Inflammatory macrophage treated with lipopolysaccharide for 1 hour (primary cell): ENCODE measurements around the gene PKP4.
"Not testable (repeated sequence)": the region's sequence is repeated elsewhere in the genome, so short reads cannot be mapped to it uniquely, and the experiment has no call there.

Experiments used
- DNase-seq, 2 donors: peaks; one replicate each; pipeline ENCODE4 v3.0.0-alpha.2; 2020 to 2022

Gene PKP4, protein sequence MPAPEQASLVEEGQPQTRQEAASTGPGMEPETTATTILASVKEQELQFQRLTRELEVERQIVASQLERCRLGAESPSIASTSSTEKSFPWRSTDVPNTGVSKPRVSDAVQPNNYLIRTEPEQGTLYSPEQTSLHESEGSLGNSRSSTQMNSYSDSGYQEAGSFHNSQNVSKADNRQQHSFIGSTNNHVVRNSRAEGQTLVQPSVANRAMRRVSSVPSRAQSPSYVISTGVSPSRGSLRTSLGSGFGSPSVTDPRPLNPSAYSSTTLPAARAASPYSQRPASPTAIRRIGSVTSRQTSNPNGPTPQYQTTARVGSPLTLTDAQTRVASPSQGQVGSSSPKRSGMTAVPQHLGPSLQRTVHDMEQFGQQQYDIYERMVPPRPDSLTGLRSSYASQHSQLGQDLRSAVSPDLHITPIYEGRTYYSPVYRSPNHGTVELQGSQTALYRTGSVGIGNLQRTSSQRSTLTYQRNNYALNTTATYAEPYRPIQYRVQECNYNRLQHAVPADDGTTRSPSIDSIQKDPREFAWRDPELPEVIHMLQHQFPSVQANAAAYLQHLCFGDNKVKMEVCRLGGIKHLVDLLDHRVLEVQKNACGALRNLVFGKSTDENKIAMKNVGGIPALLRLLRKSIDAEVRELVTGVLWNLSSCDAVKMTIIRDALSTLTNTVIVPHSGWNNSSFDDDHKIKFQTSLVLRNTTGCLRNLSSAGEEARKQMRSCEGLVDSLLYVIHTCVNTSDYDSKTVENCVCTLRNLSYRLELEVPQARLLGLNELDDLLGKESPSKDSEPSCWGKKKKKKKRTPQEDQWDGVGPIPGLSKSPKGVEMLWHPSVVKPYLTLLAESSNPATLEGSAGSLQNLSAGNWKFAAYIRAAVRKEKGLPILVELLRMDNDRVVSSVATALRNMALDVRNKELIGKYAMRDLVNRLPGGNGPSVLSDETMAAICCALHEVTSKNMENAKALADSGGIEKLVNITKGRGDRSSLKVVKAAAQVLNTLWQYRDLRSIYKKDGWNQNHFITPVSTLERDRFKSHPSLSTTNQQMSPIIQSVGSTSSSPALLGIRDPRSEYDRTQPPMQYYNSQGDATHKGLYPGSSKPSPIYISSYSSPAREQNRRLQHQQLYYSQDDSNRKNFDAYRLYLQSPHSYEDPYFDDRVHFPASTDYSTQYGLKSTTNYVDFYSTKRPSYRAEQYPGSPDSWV

DNA sequence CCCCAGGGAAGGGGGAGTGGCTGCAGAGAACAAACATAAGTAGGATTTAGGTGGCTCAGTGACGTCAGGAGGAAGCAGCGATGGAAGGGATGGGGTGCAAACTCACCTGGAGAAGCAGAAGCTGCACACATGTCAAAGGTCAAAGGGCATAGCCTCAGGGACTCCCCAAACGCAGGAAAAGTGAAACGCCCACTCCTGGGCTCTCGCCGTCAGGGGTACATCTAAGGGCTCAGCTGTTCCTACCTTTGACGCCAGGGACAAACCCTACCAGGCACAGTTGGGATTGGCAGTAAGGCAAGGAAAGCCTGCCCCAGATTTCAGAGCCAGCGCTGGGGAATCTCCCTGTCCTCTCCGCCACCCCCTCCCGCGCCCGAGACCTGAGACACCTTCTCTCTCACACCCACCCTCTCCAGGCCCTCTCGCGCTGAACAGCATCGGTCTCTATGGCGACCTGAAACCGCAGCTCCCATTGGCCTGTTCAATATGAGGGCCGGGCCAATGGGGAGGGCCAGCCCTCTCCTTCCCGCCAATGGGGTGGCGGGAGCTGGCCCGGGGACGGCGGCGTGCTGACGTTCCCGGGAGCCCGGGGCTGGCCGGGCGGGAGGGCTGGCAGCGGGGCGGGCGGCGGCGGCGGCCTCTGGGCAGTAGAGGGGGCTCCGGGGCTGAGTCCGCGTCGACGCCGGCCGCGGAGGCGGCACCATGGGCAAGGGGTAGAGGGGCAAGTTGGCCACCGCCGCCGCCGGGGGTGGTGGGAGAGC, at the start of gene PKP4, which contains the start of gene CCDC148:
Gene PKP4, plus strand, starts transcription at position 644 of the 758 bp plus-strand sequence. CDS start 76,233 bp downstream, outside the sequence.
Gene CCDC148, minus strand, starts transcription at position 445 of the 758 bp plus-strand sequence. Its CDS starts 314 bp downstream, at position 131.
- peak; percentile 85 to 87 for DNase-seq

DNA sequence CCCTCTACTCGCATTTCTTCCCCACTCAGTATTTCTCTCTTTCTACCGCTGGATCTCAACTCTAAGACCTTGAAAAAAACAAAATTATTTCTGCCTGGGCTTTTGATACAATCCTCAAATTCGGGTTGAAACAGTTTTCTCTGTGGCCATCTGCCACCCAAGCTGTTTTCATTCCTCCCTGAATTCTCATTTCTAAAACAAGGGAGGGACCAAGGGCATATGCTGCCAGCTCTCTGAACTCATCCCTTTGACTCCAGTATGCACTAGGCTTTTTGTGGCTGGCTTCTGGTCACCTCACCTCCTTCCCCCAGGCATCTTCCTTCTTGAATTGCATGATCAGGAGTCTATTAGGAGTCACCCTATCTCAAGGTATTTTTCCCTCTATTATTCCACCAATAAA, 49.7 kb upstream of the PKP4 start:
- no peak for DNase-seq

- no peak for DNase-seq
These were observed 46.6 kb upstream of the PKP4 start for GRCh38 chr2:158410132-158410531.

DNA sequence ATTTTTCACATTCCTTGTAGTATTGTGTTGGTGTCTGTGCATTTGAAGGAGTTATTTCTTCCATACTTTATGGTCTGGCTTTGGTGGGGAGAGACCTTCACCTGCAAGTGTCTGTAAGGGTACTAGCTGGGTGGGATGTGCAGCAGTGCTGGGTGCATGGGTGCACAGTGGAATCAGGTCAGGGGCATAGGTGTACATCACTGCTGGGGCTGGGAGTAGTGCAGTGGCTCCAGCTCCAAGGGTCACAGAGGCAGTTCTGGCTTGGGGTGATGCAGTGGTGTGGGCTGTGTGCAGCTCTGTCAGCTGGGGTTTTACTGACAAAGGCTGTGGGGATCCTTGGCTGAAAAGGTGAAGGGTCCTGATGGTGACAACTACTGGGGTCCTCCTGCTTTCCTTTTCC, 45.0 kb upstream of the PKP4 start:
- no peak for DNase-seq

DNA sequence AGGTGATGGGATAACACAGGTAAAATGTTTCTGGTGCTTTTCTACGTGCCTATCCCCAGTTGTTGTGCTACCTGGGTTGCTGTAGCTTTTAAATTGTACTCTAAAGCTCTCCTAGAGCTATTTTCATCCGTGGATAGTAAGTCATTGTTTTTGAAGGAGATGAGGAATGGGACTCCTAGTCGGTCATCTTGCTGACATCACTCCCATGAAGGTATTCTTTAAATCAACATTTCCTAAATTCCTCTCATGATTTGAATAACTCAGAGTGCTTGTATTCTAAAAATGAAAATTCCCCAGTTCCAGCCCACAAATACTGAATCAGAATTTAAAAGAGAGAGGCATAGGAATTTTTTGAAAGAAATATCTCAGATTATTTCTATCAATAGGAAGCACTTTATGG, 44.5 kb upstream of the PKP4 start:
- no peak for DNase-seq

- no peak for DNase-seq
These were observed 43.2 kb upstream of the PKP4 start for GRCh38 chr2:158413581-158413980.

DNA sequence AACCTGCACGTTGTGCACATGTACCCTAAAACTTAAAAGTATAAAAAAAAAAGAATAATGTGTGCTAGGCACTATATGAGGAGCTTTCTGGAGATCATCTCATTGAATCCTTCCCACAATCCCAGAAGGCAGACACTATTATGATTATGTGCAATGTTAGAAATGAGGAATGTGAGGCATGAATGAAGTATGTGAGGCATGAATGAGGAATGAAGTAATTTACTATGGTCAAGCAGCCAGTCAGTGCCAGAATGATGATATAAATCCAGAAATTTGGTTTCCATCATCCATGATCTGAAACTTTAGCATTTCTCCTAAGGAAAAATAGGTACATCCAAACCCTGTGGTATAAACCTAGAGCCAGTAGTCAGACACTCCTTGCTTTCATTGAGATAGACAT, 42.2 kb upstream of the PKP4 start:
- no peak for DNase-seq

DNA sequence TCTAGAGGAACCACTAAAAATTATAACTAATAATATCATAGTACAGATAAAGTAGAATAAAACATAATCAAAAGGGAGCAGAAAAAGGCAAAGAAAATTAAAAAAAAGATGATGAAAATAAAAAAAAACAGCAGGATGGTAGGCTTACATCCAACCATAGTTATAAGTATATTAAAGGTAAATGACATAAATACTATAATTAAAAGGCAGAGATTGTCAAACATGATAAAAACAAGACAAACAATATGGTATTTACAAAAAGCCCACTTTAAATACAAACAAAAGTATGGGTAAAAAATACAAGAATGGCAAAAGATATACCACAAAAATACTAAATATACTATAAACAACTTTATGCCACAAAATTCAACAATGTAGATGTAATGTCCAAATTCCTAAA, 24.6 kb upstream of the PKP4 start:
- DNase-seq = no peak

- not testable (repeated sequence) for DNase-seq
These were observed 23.0 kb upstream of the PKP4 start for GRCh38 chr2:158433716-158434115.

DNA sequence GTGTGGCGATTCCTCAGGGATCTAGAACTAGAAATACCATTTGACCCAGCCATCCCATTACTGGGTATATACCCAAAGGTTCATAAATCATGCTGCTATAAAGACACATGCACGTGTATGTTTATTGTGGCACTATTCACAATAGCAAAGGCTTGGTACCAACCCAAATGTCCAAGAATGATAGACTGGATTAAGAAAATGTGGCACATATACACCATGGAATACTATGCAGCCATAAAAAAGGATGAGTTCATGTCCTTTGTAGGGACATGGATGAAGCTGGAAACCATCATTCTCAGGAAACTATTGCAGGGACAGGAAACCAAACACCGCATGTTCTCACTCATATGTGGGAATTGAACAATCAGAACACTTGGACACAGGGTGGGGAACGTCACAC, 17.7 kb upstream of the PKP4 start:
- not testable (repeated sequence) for DNase-seq

- no peak for DNase-seq
These were observed 13.1 kb upstream of the PKP4 start for GRCh38 chr2:158443606-158444005.

DNA sequence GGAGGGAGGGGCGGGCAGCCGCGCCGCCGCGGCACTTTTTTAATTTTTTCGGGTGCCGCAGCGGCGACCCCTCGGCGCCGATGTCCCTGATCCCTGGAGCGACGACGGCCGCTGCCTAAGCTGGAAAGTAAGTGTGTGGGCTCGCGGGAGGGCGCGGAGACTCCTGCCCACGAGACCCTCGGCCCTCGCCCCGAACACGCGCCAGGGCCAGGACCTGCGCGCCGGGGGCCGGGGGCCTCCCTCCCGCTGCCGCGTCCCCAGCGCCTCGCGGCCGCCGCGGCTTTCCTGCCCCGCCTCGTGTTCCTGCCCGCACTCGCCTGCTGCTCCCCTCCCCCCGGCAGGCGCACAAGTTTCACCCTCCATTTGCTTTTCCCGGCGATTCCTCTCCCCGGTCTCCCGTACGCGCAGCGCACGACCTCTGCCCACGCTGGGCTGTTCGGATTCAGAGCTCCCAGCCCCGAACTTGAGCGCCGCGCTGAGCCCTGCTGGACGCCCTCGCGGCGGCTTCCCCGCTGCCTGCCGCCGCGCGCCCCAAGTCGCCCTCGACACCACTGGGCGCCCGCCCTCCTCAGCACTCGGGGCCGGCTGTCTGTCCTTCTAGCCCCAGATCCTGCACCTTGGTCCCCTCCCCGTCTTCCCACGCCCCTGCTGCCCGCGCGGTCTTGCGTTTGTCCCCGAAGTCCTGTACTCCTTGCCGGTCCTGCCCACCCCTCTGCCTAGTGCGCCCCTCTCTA, 507 bp downstream of the PKP4 start:
- DNase-seq = peak; percentile 48 to 57

DNA sequence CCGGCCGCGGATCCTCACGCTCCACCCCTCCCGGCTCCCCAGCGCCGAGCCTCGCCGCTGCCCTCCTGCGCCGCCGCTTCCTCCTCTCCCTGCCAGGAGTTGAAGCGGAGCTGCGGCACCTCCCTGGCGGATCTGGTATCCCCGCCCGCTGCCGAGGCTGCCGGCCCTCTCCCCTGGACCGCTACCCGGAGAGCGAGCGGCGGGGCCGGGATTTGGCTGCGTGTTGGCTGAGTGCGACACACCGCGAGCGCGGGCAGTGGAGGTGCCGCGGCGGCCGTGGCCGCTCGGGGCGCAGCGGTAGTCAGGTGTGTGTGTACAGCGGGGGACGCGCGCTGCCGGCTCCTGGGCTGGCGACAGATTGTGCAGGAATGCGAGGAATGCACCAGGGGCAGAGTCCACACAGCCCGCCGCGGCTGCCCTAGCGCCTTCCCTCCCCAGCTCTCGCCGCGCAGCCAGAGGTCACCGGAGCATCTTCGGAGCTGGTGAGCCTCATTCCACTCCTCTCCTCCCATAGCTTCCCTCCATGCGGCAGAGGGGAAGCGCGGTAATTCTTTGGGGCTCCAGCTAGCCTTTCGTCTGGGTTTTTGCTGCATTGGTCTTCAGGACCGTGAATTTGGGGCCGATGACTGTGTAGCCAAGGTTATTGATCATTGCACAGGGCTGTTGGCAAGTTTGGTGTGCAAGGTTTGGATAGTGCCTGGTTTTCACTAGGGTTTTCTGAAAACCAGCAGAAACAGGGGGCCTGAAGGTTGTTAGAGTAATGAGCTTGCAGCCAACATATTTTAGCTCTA, 1.3 kb downstream of the PKP4 start:
- peak; percentile 5 to 35 for DNase-seq

GRCh38 chr2:158458617-158458920, 1.8 kb downstream of the PKP4 start:
- DNase-seq = no peak

DNA sequence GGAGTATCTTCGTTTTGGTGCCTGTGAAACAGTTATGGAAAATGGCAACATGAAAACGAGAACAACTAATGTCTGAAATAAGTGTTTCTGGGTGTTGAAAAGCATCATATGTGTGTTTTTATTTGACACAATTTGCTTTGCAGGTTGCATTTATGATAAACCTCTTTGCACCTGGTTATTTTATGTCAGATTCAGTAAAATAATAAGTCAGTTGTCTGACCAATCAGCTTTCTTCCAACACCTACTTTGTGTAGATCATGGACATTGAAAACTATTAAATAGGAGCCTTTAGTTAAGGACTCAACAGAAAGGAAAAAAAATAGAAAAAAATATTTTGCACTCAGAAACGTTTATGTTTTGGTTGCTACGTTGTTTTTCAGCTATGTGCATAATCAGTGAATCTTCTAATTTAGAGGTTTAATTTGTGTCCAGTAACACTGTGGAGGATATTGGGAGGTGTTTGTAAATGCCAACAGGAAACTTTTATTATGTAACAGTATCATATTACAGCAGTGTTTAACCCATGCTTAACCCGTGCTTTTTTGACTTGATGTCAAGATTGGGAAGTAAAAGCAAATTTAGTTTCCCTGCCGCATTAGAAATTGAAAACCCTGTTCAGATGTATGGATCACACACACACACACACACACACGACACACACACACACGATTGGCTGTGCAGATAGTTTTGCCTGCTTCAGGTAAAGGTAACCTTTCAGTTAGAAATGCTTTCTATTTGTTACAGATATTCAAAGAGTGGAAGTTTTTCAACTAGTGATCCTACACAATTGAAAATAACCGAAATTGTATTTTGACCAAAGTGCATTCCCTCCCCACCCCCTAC, 2.6 kb downstream of the PKP4 start:
- peak; percentile 6 to 7 for DNase-seq

- no peak for DNase-seq
These were observed 4.0 kb downstream of the PKP4 start for GRCh38 chr2:158460632-158461297.

- no peak for DNase-seq
These were observed 6.8 kb downstream of the PKP4 start for GRCh38 chr2:158463496-158464095.

DNA sequence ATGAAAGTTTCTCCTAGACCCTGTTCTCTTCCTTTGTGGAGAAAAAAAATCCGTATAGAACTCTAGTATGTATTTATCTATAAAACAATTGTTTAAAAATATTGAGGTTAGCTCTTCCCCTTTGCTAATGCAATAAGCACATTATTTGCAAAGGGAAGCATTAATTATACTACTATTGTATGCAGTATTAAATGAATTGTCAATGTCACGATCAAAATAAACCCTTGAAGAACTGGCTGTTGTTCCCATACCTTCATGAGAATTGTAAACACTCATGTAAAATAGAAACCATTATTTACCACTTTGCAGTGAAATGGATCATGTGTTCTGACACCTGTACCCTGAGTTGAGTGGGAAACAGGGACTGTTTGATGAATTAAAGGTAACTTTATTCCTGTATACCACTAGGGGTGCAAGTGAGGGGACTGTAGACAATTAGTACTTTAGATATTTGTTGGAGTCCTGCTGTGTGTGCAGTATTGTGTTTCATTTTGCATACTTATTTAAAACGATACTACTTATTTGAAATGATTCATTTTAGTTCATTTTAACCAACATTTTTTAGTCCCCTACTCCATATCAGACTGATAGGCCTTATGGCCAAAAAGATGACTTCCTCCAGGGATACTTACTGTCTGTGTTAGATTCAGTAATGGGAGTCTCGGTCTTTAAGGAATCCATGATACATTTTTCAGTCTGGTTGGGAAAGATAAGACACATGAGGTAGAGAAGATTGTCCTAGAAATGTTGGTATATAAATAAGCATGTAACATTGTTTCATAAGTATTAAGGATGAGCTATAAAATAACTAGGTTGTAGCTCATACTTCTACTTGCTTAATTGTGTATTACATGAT, 7.9 kb downstream of the PKP4 start:
- no peak for DNase-seq
